Endothelial cell of umbilical vein (primary cell): ENCODE data around the gene CTTN. TPM values are rescaled to one million over a fixed set of nuclear protein-coding genes. Genes with fewer than 3 reads are reported as not detected.

Source experiments
- BruUV-seq: library from RNA; stranded (reverse); fragments of 400-500 nt; replicated peaks from 2 replicates; lab custom pipeline; 2021; lab: Mats Ljungman, UMichigan
- CTCF ChIA-PET: fragments of 300-600, 350-600 bp; sonication (Branson Sonifier 250); formaldehyde crosslinking; loops from one replicate; lab custom pipeline; 2021; ENCODE audit warnings: antibody characterized with exemption, inconsistent platforms; lab: Charles Lee
- POLR2A ChIA-PET: fragments of 300-600, 350-600 bp; sonication (Branson Sonifier 250); formaldehyde crosslinking; loops from one replicate; lab custom pipeline; 2021; ENCODE audit warnings: antibody characterized with exemption, inconsistent platforms; lab: Charles Lee
- DNase-seq: peaks from one replicate; pipeline ENCODE4 v3.0.0-alpha.2; 2011; ENCODE audit warnings: low read depth, low spot score
- FAIRE-seq: peaks from 2 replicates; lab custom pipeline; 2011; peaks lifted over from hg19 to GRCh38; lab: Jason Lieb, UNC
- H2AFZ ChIP-seq: 2 replicates; pipeline ENCODE4 v1.6.0; 2012; ENCODE audit warnings: low read depth, low read length, control low read depth, inconsistent platforms
- H3K27ac ChIP-seq: 2 replicates; pipeline ENCODE4 v1.5.1; 2011; ENCODE audit warnings: low read depth, mild to moderate bottlenecking, control low read depth, low read length, moderate library complexity; ENCODE audit not compliant: insufficient read depth
- H3K27me3 ChIP-seq, 2 experiments: 2 replicates each; pipeline versions ENCODE4 v1.6.0 to v1.6.1; 2011; ENCODE audit warnings: low read length in 2 of 2, mixed read lengths in 1 of 2; ENCODE audit not compliant: control insufficient read depth in 2 of 2, insufficient read depth in 2 of 2
- H3K36me3 ChIP-seq, 2 experiments: 2 replicates in 1 of 2; 3 replicates in 1 of 2; pipeline ENCODE4 v1.5.1; 2011; ENCODE audit warnings: low read length in 2 of 2, mild to moderate bottlenecking in 1 of 2, moderate library complexity in 1 of 2; ENCODE audit not compliant: control insufficient read depth in 2 of 2, insufficient read depth in 2 of 2; ENCODE audit errors: extremely low read depth in 1 of 2
- H3K4me1 ChIP-seq: 3 replicates; pipeline ENCODE4 v1.5.1; 2011; ENCODE audit warnings: mild to moderate bottlenecking, low read length; ENCODE audit not compliant: control insufficient read depth, insufficient read depth; ENCODE audit errors: extremely low read depth
- H3K4me2 ChIP-seq: 2 replicates; pipeline ENCODE4 v1.6.1; 2011; ENCODE audit warnings: low read length, control low read depth, mixed read lengths; ENCODE audit not compliant: insufficient read depth
- H3K4me3 ChIP-seq, 3 experiments: fragments of 200-600 bp in 1 of 3; sonication (generic), shearing (Covaris generic) in 1 of 3; replicated peaks in 1 of 3; 2 replicates each; pipeline ENCODE4 v1.5.1; 2011 to 2016; ENCODE audit warnings: control low read depth in 3 of 3, low read length in 3 of 3, mild to moderate bottlenecking in 2 of 3, inconsistent platforms in 1 of 3, low read depth in 1 of 3, moderate library complexity in 1 of 3; ENCODE audit not compliant: insufficient read depth in 1 of 3
- H3K79me2 ChIP-seq: 2 replicates; pipeline ENCODE4 v1.6.0; 2012; ENCODE audit warnings: low read length, inconsistent platforms; ENCODE audit not compliant: control insufficient read depth, insufficient read depth
- H3K9ac ChIP-seq: replicated peaks from 2 replicates; pipeline ENCODE3; 2011; ENCODE audit warnings: low read length, control low read depth; ENCODE audit not compliant: insufficient read depth; ENCODE audit errors: extremely low read depth
- H3K9me1 ChIP-seq: replicated peaks from 3 replicates; pipeline ENCODE4 v1.6.0; 2011; ENCODE audit warnings: mild to moderate bottlenecking, low read length; ENCODE audit not compliant: control insufficient read depth, insufficient read depth; ENCODE audit errors: extremely low read depth
- H3K9me3 ChIP-seq: replicated peaks from 2 replicates; pipeline ENCODE4 v1.5.1; 2012; ENCODE audit warnings: low read length, inconsistent platforms; ENCODE audit not compliant: control insufficient read depth, insufficient read depth
- H4K20me1 ChIP-seq: replicated peaks from 2 replicates; pipeline ENCODE3; 2011; ENCODE audit warnings: mild to moderate bottlenecking, low read length; ENCODE audit not compliant: control insufficient read depth, insufficient read depth; ENCODE audit errors: extremely low read depth
- CTCF ChIP-seq, 2 donors: IDR thresholded peaks; 1 replicate in 1 of 2; 2 replicates in 1 of 2; pipeline ENCODE4 v1.5.1; 2011; ENCODE audit warnings: low read length in 2 of 2, mild to moderate bottlenecking in 2 of 2, moderate library complexity in 2 of 2, control low read depth in 1 of 2, inconsistent platforms in 1 of 2, low read depth in 1 of 2; ENCODE audit not compliant: insufficient read depth in 1 of 2; ENCODE audit errors: extremely low read depth in 1 of 2
- FOS ChIP-seq: IDR thresholded peaks from 2 replicates; pipeline ENCODE4 v1.6.1; 2011; ENCODE audit warnings: mild to moderate bottlenecking, low read length, moderate library complexity, borderline replicate concordance; ENCODE audit not compliant: insufficient read depth
- GATA2 ChIP-seq: IDR thresholded peaks from 2 replicates; pipeline ENCODE4 v1.7.0; 2011; ENCODE audit warnings: low read depth, mild to moderate bottlenecking, moderate library complexity, mixed read lengths, low read length; ENCODE audit not compliant: insufficient read length, insufficient read depth
- JUN ChIP-seq: IDR thresholded peaks from 2 replicates; pipeline ENCODE4 v1.6.1; 2011; ENCODE audit warnings: borderline replicate concordance, low read depth; ENCODE audit not compliant: insufficient read length, insufficient read depth
- MAX ChIP-seq: IDR thresholded peaks from 2 replicates; pipeline ENCODE4 v1.6.1; 2011; ENCODE audit not compliant: insufficient read depth, insufficient read length
- MYC ChIP-seq: IDR thresholded peaks from one replicate; pipeline ENCODE4 v1.6.1; 2011; ENCODE audit warnings: mild to moderate bottlenecking, low read depth, low read length
- POLR2A ChIP-seq: IDR thresholded peaks from 2 replicates; pipeline ENCODE4 v1.6.1; 2012; ENCODE audit warnings: low read depth, mild to moderate bottlenecking, control low read depth, low read length
- POLR2AphosphoS5 ChIP-seq: IDR thresholded peaks from 2 replicates; pipeline ENCODE4 v1.6.1; 2012; ENCODE audit warnings: low read depth, mild to moderate bottlenecking, control low read depth, low read length, moderate library complexity; ENCODE audit not compliant: insufficient read depth
- dilution Hi-C: fragments of 300-500 bp; cut with MboI; formaldehyde crosslinking; loops from one replicate; pipeline ENCODE4 v1.15.0; 2019; ENCODE audit warnings: low sequenced_read_pairs; ENCODE audit not compliant: extremely low pct_ligation_motif_present
- intact Hi-C: fragments of 100-400 bp; cut with micrococcal nuclease; formaldehyde crosslinking; loops from one replicate; pipeline ENCODE4 v1.10.0; 2022
- polyA plus RNA-seq, 4 experiments: library from polyadenylated mRNA; depleted of rRNA in 3 of 4; stranded (reverse) in 3 of 4; unstranded in 1 of 4; fragments of >200 nt; gene quantifications; 2 replicates each; pipeline versions ENCODE4 v1.2.1 to v1.2.3, GENCODE V29; 2011 to 2012; ENCODE audit warnings: missing spikeins in 1 of 4
- total RNA-seq: library from RNA; stranded (reverse); gene quantifications from 2 replicates; pipeline ENCODE4 v1.2.3, GENCODE V29; 2021

The CTTN gene
- total and polyA plus RNA-seq, 2 donors (not counting 3 experiments of a cell fraction or from before 2014, with no cell fraction given), result 161 to 330 TPM

- H3K79me2 ChIP-seq, result no peaks in the 10 kb centered on the region
- no peak for FAIRE-seq
Measured at GRCh38 chr11:70414341-70415100, 16.2 kb downstream of the CTTN start.

More at GRCh38 chr11:70414341-70415100, 16.2 kb downstream of the CTTN start:
- H3K4me3 ChIP-seq, result no peak overlapping the region
- H3K4me1 ChIP-seq, result peaks cover 1% of the 10 kb centered on the region
- no peak overlapping the region for H3K27ac ChIP-seq
- no peak overlapping the region for H3K9ac ChIP-seq
- H2AFZ ChIP-seq, result no peak overlapping the region
- H3K9me3 ChIP-seq, result no peaks in the 10 kb centered on the region
- POLR2A ChIA-PET, result no interaction called here
- H3K36me3 ChIP-seq, result peaks cover 43 to 75% of the 10 kb centered on the region in 2 experiments
- dilution Hi-C loops (no loop called here), intact Hi-C loops (no loop called here)
- BruUV-seq, result no TSS peak
- CTCF ChIA-PET, result no interaction called here
- TF ChIP-seq JUN, result no peak
- TF ChIP-seq GATA2, result no peak
- TF ChIP-seq MYC, result no peak
- no peak for TF ChIP-seq FOS
- no peak for TF ChIP-seq POLR2A
- TF ChIP-seq POLR2AphosphoS5, result no peak
- no peak for TF ChIP-seq CTCF (IDR thresholded peaks at IDR 0.05; ENCODE audit: extremely low read depth in 1 of 2, insufficient read depth in 1 of 2, low read depth in 1 of 2, low read length in 2 of 2)
- TF ChIP-seq MAX, result no peak
- no peaks in the 10 kb centered on the region for H4K20me1 ChIP-seq
- no peaks in the 10 kb centered on the region for H3K27me3 ChIP-seq
- H3K4me2 ChIP-seq, result no peak overlapping the region
- H3K9me1 ChIP-seq, result no peaks in the 10 kb centered on the region
- DNase-seq, result no peak
